Mesenchymal stem cell (in vitro differentiated cells and primary cell): Measurements from ENCODE around the gene HSP90AB1.

Experiments
- DNase-seq: peaks from one replicate; pipeline ENCODE4 v3.0.0-alpha.2; 2013
- H2AFZ ChIP-seq: one replicate; pipeline ENCODE4 v1.6.1; 2013; ENCODE audit warnings: low read depth, mild to moderate bottlenecking, control low read depth, inconsistent platforms, low read length, moderate library complexity
- H2AK5ac ChIP-seq: 2 replicates; pipeline ENCODE4 v1.6.1; 2013; ENCODE audit warnings: low read length, moderate library complexity, mild to moderate bottlenecking, inconsistent platforms; ENCODE audit not compliant: severe bottlenecking
- H2BK120ac ChIP-seq: one replicate; pipeline ENCODE4 v1.6.1; 2013; ENCODE audit warnings: low read depth, mild to moderate bottlenecking, inconsistent platforms, low read length, moderate library complexity
- H2BK12ac ChIP-seq, 2 experiments: one replicate each; pipeline ENCODE4 v1.6.1; 2013; ENCODE audit warnings: inconsistent platforms in 2 of 2, low read length in 2 of 2, mild to moderate bottlenecking in 2 of 2, moderate library complexity in 2 of 2, control low read depth in 1 of 2
- H2BK15ac ChIP-seq: one replicate; pipeline ENCODE4 v1.6.1; 2013; ENCODE audit warnings: mild to moderate bottlenecking, low read depth, inconsistent platforms; ENCODE audit not compliant: poor library complexity, severe bottlenecking
- H2BK5ac ChIP-seq: 2 replicates; pipeline ENCODE4 v1.6.1; 2013; ENCODE audit warnings: low read depth, mild to moderate bottlenecking, low read length, control low read depth, inconsistent platforms; ENCODE audit not compliant: poor library complexity, severe bottlenecking
- H3K14ac ChIP-seq, 2 experiments: one replicate each; pipeline ENCODE4 v1.6.1; 2013; ENCODE audit warnings: inconsistent platforms in 2 of 2, low read length in 2 of 2, control low read depth in 1 of 2, mild to moderate bottlenecking in 1 of 2, moderate library complexity in 1 of 2
- H3K18ac ChIP-seq, 2 experiments: one replicate each; pipeline ENCODE4 v1.6.1; 2013; ENCODE audit warnings: inconsistent platforms in 2 of 2, low read length in 2 of 2, control low read depth in 1 of 2, low read depth in 1 of 2, mild to moderate bottlenecking in 1 of 2
- H3K23ac ChIP-seq, 2 experiments: one replicate each; pipeline ENCODE4 v1.6.1; 2013; ENCODE audit warnings: inconsistent platforms in 2 of 2, low read length in 2 of 2, mild to moderate bottlenecking in 2 of 2, moderate library complexity in 2 of 2, control low read depth in 1 of 2
- H3K27ac ChIP-seq: 2 replicates; pipeline ENCODE4 v1.5.1; 2013; ENCODE audit warnings: mild to moderate bottlenecking, moderate library complexity, low read length, control low read depth, inconsistent platforms; ENCODE audit not compliant: poor library complexity, severe bottlenecking
- H3K27me3 ChIP-seq, 2 experiments: 2 replicates each; pipeline versions ENCODE4 v1.6.1 to v1.7.0; 2013; ENCODE audit warnings: low read length in 2 of 2, mild to moderate bottlenecking in 2 of 2, moderate library complexity in 2 of 2, control low read depth in 1 of 2, inconsistent platforms in 1 of 2; ENCODE audit not compliant: control insufficient read depth in 1 of 2, insufficient read depth in 1 of 2
- H3K36me3 ChIP-seq, 2 experiments: 2 replicates each; pipeline versions ENCODE4 v1.6.1 to v1.7.0; 2013; ENCODE audit warnings: low read length in 2 of 2, control low read depth in 1 of 2, inconsistent platforms in 1 of 2, low read depth in 1 of 2, mild to moderate bottlenecking in 1 of 2; ENCODE audit not compliant: insufficient read depth in 2 of 2, control insufficient read depth in 1 of 2
- H3K4ac ChIP-seq, 2 experiments: one replicate each; pipeline ENCODE4 v1.6.1; 2013; ENCODE audit warnings: inconsistent platforms in 2 of 2, low read length in 2 of 2, mild to moderate bottlenecking in 2 of 2, moderate library complexity in 2 of 2, control low read depth in 1 of 2, low read depth in 1 of 2
- H3K4me1 ChIP-seq: 2 replicates; pipeline ENCODE4 v1.6.1; 2013; ENCODE audit warnings: low read depth, low read length, control low read depth; ENCODE audit not compliant: control insufficient read depth, insufficient read depth
- H3K4me2 ChIP-seq: 2 replicates; pipeline ENCODE4 v1.6.1; 2013; ENCODE audit warnings: low read length, mild to moderate bottlenecking, inconsistent platforms; ENCODE audit not compliant: poor library complexity, severe bottlenecking
- H3K4me3 ChIP-seq, 2 experiments: 2 replicates each; pipeline versions ENCODE4 v1.5.1 to v1.7.0; 2013; ENCODE audit warnings: low read length in 2 of 2, mild to moderate bottlenecking in 2 of 2, control low read depth in 1 of 2, low read depth in 1 of 2; ENCODE audit not compliant: insufficient read depth in 1 of 2
- H3K79me1 ChIP-seq: replicated peaks from 2 replicates; pipeline ENCODE4 v1.6.1; 2013; ENCODE audit warnings: mild to moderate bottlenecking, control low read depth, low read length, inconsistent platforms; ENCODE audit not compliant: poor library complexity, severe bottlenecking
- H3K9ac ChIP-seq: 2 replicates; pipeline ENCODE4 v1.7.0; 2013; ENCODE audit warnings: mild to moderate bottlenecking, low read length, moderate library complexity
- H3K9me3 ChIP-seq: 2 replicates; pipeline ENCODE4 v1.7.0; 2013; ENCODE audit warnings: mild to moderate bottlenecking, low read length; ENCODE audit not compliant: control insufficient read depth
- H4K8ac ChIP-seq: one replicate; pipeline ENCODE4 v1.6.1; 2013; ENCODE audit warnings: inconsistent platforms, mild to moderate bottlenecking, low read length, moderate library complexity
- H4K91ac ChIP-seq: one replicate; pipeline ENCODE4 v1.6.1; 2013; ENCODE audit warnings: mild to moderate bottlenecking, low read length, inconsistent platforms
- WGBS: methylation state at CpG from one replicate; pipeline ENCODE4 v1.1.7; 2013; ENCODE audit warnings: mixed read lengths; 5-methylcytosine and 5-hydroxymethylcytosine counted together

HSP90AB1 gene

DNA sequence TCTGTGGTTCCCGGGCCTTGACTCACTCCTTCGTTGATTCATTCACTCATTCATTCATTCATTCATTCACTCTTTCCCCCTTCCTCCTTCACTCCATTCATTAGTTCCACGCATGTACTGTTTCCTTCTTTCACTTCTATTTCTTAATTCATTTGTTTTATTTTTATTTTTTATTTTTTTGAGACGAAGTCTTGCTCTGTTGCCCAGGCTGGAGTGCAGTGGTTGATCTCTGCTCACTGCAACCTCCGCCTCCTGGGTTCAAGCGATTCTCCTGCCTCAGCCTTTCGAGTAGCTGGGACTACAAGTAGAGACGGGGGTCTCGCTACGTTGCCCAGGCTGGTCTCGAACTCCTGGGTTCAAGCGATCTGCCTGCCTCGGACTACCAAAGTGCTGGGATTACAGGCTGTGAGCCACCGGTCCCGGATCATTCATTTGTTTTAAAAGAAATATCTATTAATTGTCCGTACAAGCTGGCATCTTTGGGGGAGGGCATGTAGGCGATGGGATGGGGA lies 18.9 kb downstream of the HSP90AB1 start:
- H2BK15ac ChIP-seq = no peak overlapping the region
- no peak overlapping the region for H2BK120ac ChIP-seq
- no peaks in the 10 kb centered on the region for H3K9me3 ChIP-seq
- WGBS = 73% methylated on average over 15 of the region's 17 CpGs
- no peak overlapping the region for H3K18ac ChIP-seq
- H3K9ac ChIP-seq = no peak overlapping the region
- DNase-seq = no peak
- H2AFZ ChIP-seq = no peak overlapping the region
- H3K23ac ChIP-seq = no peak overlapping the region
- H4K8ac ChIP-seq = no peak overlapping the region
- H2AK5ac ChIP-seq = no peak overlapping the region
- no peak overlapping the region for H3K4ac ChIP-seq
- peak overlapping the region in 1 of 2 experiments; percentile 56 for H3K4me3 ChIP-seq
- peaks cover 7 to 13% of the 10 kb centered on the region in 2 experiments for H3K36me3 ChIP-seq
- no peak overlapping the region for H4K91ac ChIP-seq
- peaks cover 15% of the 10 kb centered on the region for H3K79me1 ChIP-seq
- peaks cover 22 to 31% of the 10 kb centered on the region in 2 experiments for H3K27me3 ChIP-seq
- no peak overlapping the region for H3K27ac ChIP-seq
- H3K4me2 ChIP-seq = no peak overlapping the region
- no peak overlapping the region for H2BK5ac ChIP-seq
- H2BK12ac ChIP-seq = no peak overlapping the region
- H3K14ac ChIP-seq = no peak overlapping the region
- peaks cover 33% of the 10 kb centered on the region for H3K4me1 ChIP-seq

DNA sequence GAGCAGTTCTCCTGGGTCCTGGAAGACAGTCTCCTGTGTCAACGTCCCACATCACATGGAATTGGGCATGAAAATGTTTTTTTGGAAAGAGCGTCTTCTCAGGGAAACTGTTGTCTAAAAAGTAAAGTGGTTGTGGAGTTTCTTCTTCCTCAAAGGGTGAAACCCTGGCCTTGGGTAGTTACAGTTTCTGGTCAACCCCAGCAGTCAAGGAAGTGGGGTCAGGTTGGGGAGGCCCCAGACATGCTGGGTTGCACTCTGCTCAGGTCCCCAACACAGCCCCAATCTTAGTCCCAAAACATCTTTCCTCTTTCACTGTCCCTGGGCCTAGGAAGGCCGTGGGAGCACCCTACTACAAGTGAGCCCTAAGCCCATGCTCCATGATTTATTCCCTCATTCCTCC lies 19.4 kb downstream of the HSP90AB1 start:
- 94% methylated on average over 3 of the region's 3 CpGs for WGBS
- H3K23ac ChIP-seq = no peak overlapping the region
- no peak overlapping the region for H2AFZ ChIP-seq
- H3K27ac ChIP-seq = no peak overlapping the region
- no peak overlapping the region for H3K18ac ChIP-seq
- no peak overlapping the region for H2BK15ac ChIP-seq
- H3K9me3 ChIP-seq = no peaks in the 10 kb centered on the region
- no peak overlapping the region for H3K4ac ChIP-seq
- no peak overlapping the region for H2BK12ac ChIP-seq
- peaks cover 3 to 13% of the 10 kb centered on the region in 2 experiments for H3K36me3 ChIP-seq
- H2AK5ac ChIP-seq = no peak overlapping the region
- H3K9ac ChIP-seq = no peak overlapping the region
- no peak overlapping the region for H3K4me2 ChIP-seq
- no peak overlapping the region for H3K14ac ChIP-seq
- H3K79me1 ChIP-seq = peaks cover 13% of the 10 kb centered on the region
- no peak overlapping the region for H3K4me3 ChIP-seq
- H3K4me1 ChIP-seq = peaks cover 33% of the 10 kb centered on the region
- no peak overlapping the region for H4K8ac ChIP-seq
- H2BK120ac ChIP-seq = no peak overlapping the region
- no peak for DNase-seq
- H2BK5ac ChIP-seq = no peak overlapping the region
- peaks cover 26 to 35% of the 10 kb centered on the region in 2 experiments for H3K27me3 ChIP-seq
- no peak overlapping the region for H4K91ac ChIP-seq

GRCh38 chr6:44267252-44267651 lies 20.4 kb downstream of the HSP90AB1 start:
- H2AK5ac ChIP-seq = no peak overlapping the region
- H2BK5ac ChIP-seq = no peak overlapping the region

GRCh38 chr6:44268095-44268628 lies 21.3 kb downstream of the HSP90AB1 start:
- Histone ChIP-seq H3K9ac (no peak overlapping the region), H4K91ac (no peak overlapping the region), H2BK120ac (no peak overlapping the region), H3K9me3 (no peaks in the 10 kb centered on the region), H3K27ac (no peak overlapping the region), H3K4ac (no peak overlapping the region), H2AK5ac (no peak overlapping the region), H2BK15ac (no peak overlapping the region), H3K18ac (no peak overlapping the region), H3K4me2 (no peak overlapping the region), H2BK5ac (no peak overlapping the region), H3K27me3 (peaks cover 44 to 53% of the 10 kb centered on the region in 2 experiments), H2AFZ (no peak overlapping the region), H3K79me1 (peaks cover 4% of the 10 kb centered on the region), H3K4me1 (peaks cover 17% of the 10 kb centered on the region), H2BK12ac (no peak overlapping the region), H3K4me3 (no peak overlapping the region), H3K23ac (no peak overlapping the region), H3K14ac (no peak overlapping the region), H4K8ac (no peak overlapping the region), H3K36me3 (no peaks in the 10 kb centered on the region)
- 0% methylated on average over 3 of the region's 5 CpGs for WGBS
- peak; percentile 47 for DNase-seq

More at GRCh38 chr6:44267252-44267651, 20.4 kb downstream of the HSP90AB1 start:
- H3K4me2 ChIP-seq = no peak overlapping the region
- H2AFZ ChIP-seq = no peak overlapping the region
- H3K4me3 ChIP-seq = no peak overlapping the region
- H3K79me1 ChIP-seq = peaks cover 4% of the 10 kb centered on the region
- no peak overlapping the region for H3K18ac ChIP-seq
- no peak overlapping the region for H2BK15ac ChIP-seq
- DNase-seq = no peak
- peaks cover 0 to 4% of the 10 kb centered on the region in 2 experiments for H3K36me3 ChIP-seq
- H4K91ac ChIP-seq = no peak overlapping the region
- no peak overlapping the region for H3K14ac ChIP-seq
- no peak overlapping the region for H2BK12ac ChIP-seq
- H3K27ac ChIP-seq = no peak overlapping the region
- no peak overlapping the region for H3K9ac ChIP-seq
- no peak overlapping the region for H3K23ac ChIP-seq
- H4K8ac ChIP-seq = no peak overlapping the region
- peaks cover 26% of the 10 kb centered on the region for H3K4me1 ChIP-seq
- no peak overlapping the region for H2BK120ac ChIP-seq
- H3K4ac ChIP-seq = no peak overlapping the region
- H3K9me3 ChIP-seq = no peaks in the 10 kb centered on the region
- peaks cover 35 to 44% of the 10 kb centered on the region in 2 experiments for H3K27me3 ChIP-seq
- 73% methylated on average over 10 of the region's 10 CpGs for WGBS
